GM19023 (cell line): ENCODE measurements around the gene RFNG.
A peak's percentile ranks its signal among the peaks of the same experiment; 100 is the strongest.

ENCODE experiments used
- ATAC-seq: cut with Tn5 transposase; IDR thresholded peaks from one replicate; pipeline ENCODE4 v1.9.1; 2021; ENCODE audit warnings: mild to moderate bottlenecking, moderate library complexity; ENCODE audit not compliant: unreplicated experiment

RFNG gene

GRCh38 chr17:82051776-82052637 is at the start of gene RFNG, which contains the start of gene GPS1:
RFNG (minus strand) TSS chr17:82051811; CDS start chr17:82051766, 45 bp downstream.
GPS1 (plus strand) TSS chr17:82051898; CDS start chr17:82051932, 34 bp downstream.
- no peak for ATAC-seq

- ATAC-seq = no peak
These were observed 49.7 kb upstream of the RFNG start for GRCh38 chr17:82101301-82101715.

- no peak for ATAC-seq
These were observed 49.1 kb upstream of the RFNG start for GRCh38 chr17:82100502-82101298.

GRCh38 chr17:82098939-82099763 is 47.5 kb upstream of the RFNG start:
- peak; percentile 10 for ATAC-seq

- peak; percentile 74 for ATAC-seq
These were observed 46.7 kb upstream of the RFNG start, which contains the start of gene FASN for GRCh38 chr17:82098169-82098938. FASN (minus strand) TSS chr17:82098236; CDS start chr17:82096445, 1,791 bp downstream.

GRCh38 chr17:82097919-82098168 is 46.2 kb upstream of the RFNG start:
- peak; percentile 12 for ATAC-seq

GRCh38 chr17:82097184-82097918 is 45.7 kb upstream of the RFNG start:
- ATAC-seq = peak; percentile 0

GRCh38 chr17:82096709-82097183 is 45.1 kb upstream of the RFNG start:
- ATAC-seq = no peak

- no peak for ATAC-seq
These were observed 44.4 kb upstream of the RFNG start for GRCh38 chr17:82095777-82096708.

- no peak for ATAC-seq
These were observed 43.5 kb upstream of the RFNG start for GRCh38 chr17:82094931-82095776.

- no peak for ATAC-seq
These were observed 41.6 kb upstream of the RFNG start for GRCh38 chr17:82092995-82093751.

GRCh38 chr17:82092628-82092994 is 41.0 kb upstream of the RFNG start:
- ATAC-seq = no peak

GRCh38 chr17:82092094-82092586 is 40.5 kb upstream of the RFNG start:
- no peak for ATAC-seq

GRCh38 chr17:82091264-82092066 is 39.9 kb upstream of the RFNG start:
- ATAC-seq = no peak

GRCh38 chr17:82090549-82091263 is 39.1 kb upstream of the RFNG start:
- no peak for ATAC-seq
